HEK293 (cell line): ENCODE results near the gene ZNF273.

ENCODE experiments used
- CTCF ChIA-PET: fragments of 350-600 bp; formaldehyde crosslinking; extraction: SDS; loops from one replicate; lab custom pipeline; 2021; ENCODE audit warnings: antibody characterized with exemption; lab: Yijun Ruan, JAX
- POLR2A ChIA-PET: fragments of 300-600 bp; formaldehyde crosslinking; extraction: SDS; loops from one replicate; lab custom pipeline; 2020; ENCODE audit warnings: antibody characterized with exemption, inconsistent platforms; lab: Yijun Ruan, JAX
- H3K27ac ChIP-seq: fragments of 200-500 bp; sonication (Bioruptor generic); 2 replicates; pipeline ENCODE4 v1.5.1; 2014; ENCODE audit warnings: low read depth, low read length, control low read depth, inconsistent platforms; ENCODE audit errors: extremely low read depth
- H3K36me3 ChIP-seq, 2 experiments: fragments of 200-500 bp in 1 of 2; sonication (Bioruptor generic) in 1 of 2; 1 replicate in 1 of 2; 2 replicates in 1 of 2; pipeline ENCODE4 v1.5.1; 2014 to 2017; ENCODE audit warnings: inconsistent platforms in 2 of 2, low read length in 2 of 2; ENCODE audit not compliant: control insufficient read depth in 2 of 2, insufficient read depth in 1 of 2
- H3K4me1 ChIP-seq: fragments of 200-500 bp; sonication (Bioruptor generic); 2 replicates; pipeline ENCODE4 v1.5.1; 2014; ENCODE audit warnings: mild to moderate bottlenecking, low read length, inconsistent platforms; ENCODE audit not compliant: control insufficient read depth, insufficient read depth
- H3K4me3 ChIP-seq: 2 replicates; pipeline ENCODE4 v1.5.1; 2011; ENCODE audit warnings: low read depth, mild to moderate bottlenecking, control low read depth, low read length, moderate library complexity
- H3K9me3 ChIP-seq: fragments of 200-500 bp; sonication (Bioruptor generic); 2 replicates; pipeline ENCODE4 v1.5.1; 2014; ENCODE audit warnings: low read depth, low read length, inconsistent platforms; ENCODE audit not compliant: control insufficient read depth, insufficient read depth
- OSR2 ChIP-seq: fragments of 450-650 bp; formaldehyde crosslinking; IDR thresholded peaks from 2 replicates; pipeline ENCODE4 v1.5.1; 2016; ENCODE audit warnings: missing biosample characterization, missing genetic modification characterization
- ZFHX2 ChIP-seq: fragments of 450-650 bp; formaldehyde crosslinking; conservative IDR thresholded peaks from 2 replicates; pipeline ENCODE4 v1.5.1; 2016; ENCODE audit warnings: missing biosample characterization, missing genetic modification characterization
- ZFP41 ChIP-seq: fragments of 450-650 bp; formaldehyde crosslinking; IDR thresholded peaks from 2 replicates; pipeline ENCODE4 v1.5.1; 2016; ENCODE audit warnings: missing biosample characterization, missing genetic modification characterization, borderline replicate concordance
- ZNF146 ChIP-seq: fragments of 450-650 bp; formaldehyde crosslinking; IDR thresholded peaks from 2 replicates; pipeline ENCODE4 v1.5.1; 2016; ENCODE audit warnings: missing biosample characterization, missing genetic modification characterization
- ZNF202 ChIP-seq: fragments of 450-650 bp; formaldehyde crosslinking; IDR thresholded peaks from 2 replicates; pipeline ENCODE4 v1.5.1; 2016; ENCODE audit warnings: missing biosample characterization, missing genetic modification characterization, borderline replicate concordance
- ZNF221 ChIP-seq: fragments of 450-650 bp; formaldehyde crosslinking; IDR thresholded peaks from 2 replicates; pipeline ENCODE4 v1.5.1; 2017; ENCODE audit warnings: missing biosample characterization, missing genetic modification characterization, borderline replicate concordance
- ZNF223 ChIP-seq: fragments of 450-650 bp; formaldehyde crosslinking; IDR thresholded peaks from 2 replicates; pipeline ENCODE4 v1.5.1; 2016; ENCODE audit warnings: missing biosample characterization, missing genetic modification characterization
- ZNF23 ChIP-seq: fragments of 450-650 bp; formaldehyde crosslinking; IDR thresholded peaks from 2 replicates; pipeline ENCODE4 v1.5.1; 2016; ENCODE audit warnings: missing biosample characterization, missing genetic modification characterization, borderline replicate concordance
- ZNF354C ChIP-seq: fragments of 450-650 bp; formaldehyde crosslinking; IDR thresholded peaks from 2 replicates; pipeline ENCODE4 v1.5.1; 2016; ENCODE audit warnings: missing biosample characterization, missing genetic modification characterization, low read depth, borderline replicate concordance
- ZNF433 ChIP-seq: fragments of 450-650 bp; formaldehyde crosslinking; IDR thresholded peaks from 2 replicates; pipeline ENCODE4 v1.5.1; 2016; ENCODE audit warnings: missing biosample characterization, missing genetic modification characterization, low read depth
- ZNF510 ChIP-seq: fragments of 450-650 bp; formaldehyde crosslinking; IDR thresholded peaks from 2 replicates; pipeline ENCODE4 v1.5.1; 2018; ENCODE audit warnings: mild to moderate bottlenecking, missing genetic modification characterization, missing biosample characterization; ENCODE audit not compliant: insufficient replicate concordance
- ZNF555 ChIP-seq: fragments of 450-650 bp; formaldehyde crosslinking; conservative IDR thresholded peaks from 2 replicates; pipeline ENCODE4 v1.5.1; 2017; ENCODE audit warnings: missing biosample characterization, mild to moderate bottlenecking, missing genetic modification characterization, inconsistent platforms
- ZNF571 ChIP-seq: fragments of 450-650 bp; formaldehyde crosslinking; IDR thresholded peaks from 2 replicates; pipeline ENCODE4 v1.5.0; 2017; ENCODE audit warnings: missing biosample characterization, missing genetic modification characterization
- ZNF600 ChIP-seq: fragments of 450-650 bp; formaldehyde crosslinking; IDR thresholded peaks from 2 replicates; pipeline ENCODE4 v1.5.1; 2016; ENCODE audit warnings: missing biosample characterization, missing genetic modification characterization
- ZNF624 ChIP-seq: fragments of 450-650 bp; formaldehyde crosslinking; IDR thresholded peaks from 2 replicates; pipeline ENCODE4 v1.5.1; 2017; ENCODE audit warnings: missing biosample characterization, missing genetic modification characterization
- ZNF768 ChIP-seq: fragments of 450-650 bp; formaldehyde crosslinking; IDR thresholded peaks from 2 replicates; pipeline ENCODE4 v1.5.1; 2018; ENCODE audit warnings: missing biosample characterization, mild to moderate bottlenecking, missing genetic modification characterization
- ZNF792 ChIP-seq: fragments of 450-650 bp; formaldehyde crosslinking; IDR thresholded peaks from 2 replicates; pipeline ENCODE4 v1.5.1; 2016; ENCODE audit warnings: missing biosample characterization, missing genetic modification characterization
- ZSCAN16 ChIP-seq: fragments of 450-650 bp; formaldehyde crosslinking; IDR thresholded peaks from 2 replicates; pipeline ENCODE4 v1.5.1; 2016; ENCODE audit warnings: missing biosample characterization, missing genetic modification characterization
- TF ChIP-seq, protein P1 (sequence below): fragments of 450-650 bp; formaldehyde crosslinking; conservative IDR thresholded peaks from 2 replicates; pipeline ENCODE4 v1.5.1; 2016; ENCODE audit warnings: low read depth, missing biosample characterization, missing genetic modification characterization
- TF ChIP-seq, protein P2 (sequence below): fragments of 450-650 bp; formaldehyde crosslinking; IDR thresholded peaks from 2 replicates; pipeline ENCODE4 v1.5.1; 2017; ENCODE audit warnings: missing biosample characterization, missing genetic modification characterization

The ZNF273 gene

DNA sequence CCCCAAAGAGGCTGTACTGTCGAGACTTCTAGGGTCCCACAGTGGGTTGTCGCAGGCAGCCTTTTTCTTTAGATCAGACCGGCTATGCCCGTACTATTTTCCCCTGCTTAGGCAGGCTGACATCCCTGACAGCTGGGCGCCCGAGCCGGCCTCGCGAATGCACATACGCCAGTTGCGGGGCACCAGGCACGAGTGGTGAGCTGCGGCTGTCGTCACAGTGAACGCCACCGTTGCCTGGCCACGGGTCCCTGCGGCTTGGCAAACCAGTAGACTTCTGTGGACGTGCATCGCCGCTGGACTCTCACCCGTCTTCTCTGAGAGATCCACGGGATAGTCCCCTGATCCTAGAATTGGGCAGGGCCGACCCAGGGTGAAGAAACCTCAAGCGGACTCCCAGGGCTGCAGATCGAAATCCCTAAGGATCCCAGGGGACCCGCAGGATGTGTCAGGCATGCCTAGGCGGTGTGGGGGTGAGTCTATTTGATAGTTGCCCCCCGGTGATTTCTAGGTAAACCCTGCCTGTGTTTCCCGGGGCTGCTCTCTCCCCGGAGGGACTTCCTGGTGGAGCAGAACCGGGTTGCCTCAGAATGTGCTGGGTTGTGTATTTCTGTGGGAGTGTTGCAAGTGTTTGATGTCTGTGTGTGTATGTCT lies 33.0 kb upstream of the ZNF273 start (continued):
- TF ChIP-seq ZNF624 (tag by site-specific recombination) (no peak), ZNF600 (tag by site-specific recombination) (no peak)

DNA sequence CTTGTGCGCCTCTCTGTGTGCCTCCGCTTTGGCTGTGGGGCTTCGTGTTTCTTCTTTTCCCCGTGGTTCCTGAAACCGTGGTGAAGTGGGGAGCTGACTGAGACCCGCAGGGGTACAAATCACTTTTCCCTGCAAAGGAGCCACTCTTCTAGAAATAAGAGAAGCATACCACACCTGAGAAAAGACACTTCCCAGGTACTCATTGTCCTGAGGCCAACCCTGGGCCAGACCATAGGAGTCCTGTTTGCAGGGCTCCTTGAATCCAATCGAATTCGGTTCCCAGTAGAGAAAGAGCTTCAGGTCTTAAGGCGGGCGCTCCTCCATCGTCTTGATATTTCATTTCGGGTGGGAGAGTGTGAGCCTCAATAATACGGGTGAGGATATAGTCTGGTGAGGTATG lies 32.4 kb upstream of the ZNF273 start:
- ChIA-PET CTCF (no interaction called here), POLR2A (no interaction called here)
- TF ChIP-seq ZNF624 (tag by site-specific recombination) (no peak), ZNF354C (tag by site-specific recombination) (no peak), ZNF221 (no peak), ZNF792 (tag by site-specific recombination) (no peak)
- TF ChIP-seq, protein P1, sequence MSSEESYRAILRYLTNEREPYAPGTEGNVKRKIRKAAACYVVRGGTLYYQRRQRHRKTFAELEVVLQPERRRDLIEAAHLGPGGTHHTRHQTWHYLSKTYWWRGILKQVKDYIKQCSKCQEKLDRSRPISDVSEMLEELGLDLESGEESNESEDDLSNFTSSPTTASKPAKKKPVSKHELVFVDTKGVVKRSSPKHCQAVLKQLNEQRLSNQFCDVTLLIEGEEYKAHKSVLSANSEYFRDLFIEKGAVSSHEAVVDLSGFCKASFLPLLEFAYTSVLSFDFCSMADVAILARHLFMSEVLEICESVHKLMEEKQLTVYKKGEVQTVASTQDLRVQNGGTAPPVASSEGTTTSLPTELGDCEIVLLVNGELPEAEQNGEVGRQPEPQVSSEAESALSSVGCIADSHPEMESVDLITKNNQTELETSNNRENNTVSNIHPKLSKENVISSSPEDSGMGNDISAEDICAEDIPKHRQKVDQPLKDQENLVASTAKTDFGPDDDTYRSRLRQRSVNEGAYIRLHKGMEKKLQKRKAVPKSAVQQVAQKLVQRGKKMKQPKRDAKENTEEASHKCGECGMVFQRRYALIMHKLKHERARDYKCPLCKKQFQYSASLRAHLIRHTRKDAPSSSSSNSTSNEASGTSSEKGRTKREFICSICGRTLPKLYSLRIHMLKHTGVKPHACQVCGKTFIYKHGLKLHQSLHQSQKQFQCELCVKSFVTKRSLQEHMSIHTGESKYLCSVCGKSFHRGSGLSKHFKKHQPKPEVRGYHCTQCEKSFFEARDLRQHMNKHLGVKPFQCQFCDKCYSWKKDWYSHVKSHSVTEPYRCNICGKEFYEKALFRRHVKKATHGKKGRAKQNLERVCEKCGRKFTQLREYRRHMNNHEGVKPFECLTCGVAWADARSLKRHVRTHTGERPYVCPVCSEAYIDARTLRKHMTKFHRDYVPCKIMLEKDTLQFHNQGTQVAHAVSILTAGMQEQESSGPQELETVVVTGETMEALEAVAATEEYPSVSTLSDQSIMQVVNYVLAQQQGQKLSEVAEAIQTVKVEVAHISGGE (tag by site-specific recombination): no peak
- H3K4me1 ChIP-seq: no peaks in the 10 kb centered on the region
- no peaks in the 10 kb centered on the region for H3K9me3 ChIP-seq
- no peaks in the 10 kb centered on the region for H3K36me3 ChIP-seq
- no peak overlapping the region for H3K4me3 ChIP-seq
- H3K27ac ChIP-seq: no peak overlapping the region

DNA sequence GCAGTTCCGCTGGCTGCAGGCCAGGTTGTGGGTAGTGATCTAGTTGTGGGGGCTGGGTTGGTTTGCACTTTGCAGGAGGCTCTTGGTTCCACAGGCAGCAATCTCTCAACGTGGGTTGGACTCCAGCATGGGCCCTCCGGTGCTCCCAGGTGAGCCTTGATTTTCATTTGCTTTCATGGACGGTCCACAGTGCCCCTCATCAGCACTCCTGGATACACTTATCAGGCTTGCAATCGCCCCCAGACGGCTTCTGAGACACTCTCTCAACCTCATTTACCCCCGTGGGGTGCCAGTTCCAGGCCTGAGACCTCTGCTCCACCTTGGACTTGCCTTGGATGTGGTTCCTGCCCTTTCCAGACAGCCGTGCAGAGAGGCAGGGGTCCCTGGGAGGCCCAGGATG lies 31.3 kb upstream of the ZNF273 start:
- no peaks in the 10 kb centered on the region for H3K9me3 ChIP-seq
- H3K4me1 ChIP-seq: no peaks in the 10 kb centered on the region
- TF ChIP-seq ZNF202 (tag by site-specific recombination): no peak
- TF ChIP-seq, protein P1 (tag by site-specific recombination): no peak
- TF ChIP-seq OSR2 (tag by site-specific recombination): no peak
- TF ChIP-seq ZNF510 (tag by site-specific recombination): no peak
- no peak for TF ChIP-seq ZSCAN16
- TF ChIP-seq, all 188 proteins: peak for 0
- no peak overlapping the region for H3K4me3 ChIP-seq
- ChIA-PET CTCF (no interaction called here), POLR2A (no interaction called here)
- no peaks in the 10 kb centered on the region for H3K36me3 ChIP-seq
- no peak overlapping the region for H3K27ac ChIP-seq

DNA sequence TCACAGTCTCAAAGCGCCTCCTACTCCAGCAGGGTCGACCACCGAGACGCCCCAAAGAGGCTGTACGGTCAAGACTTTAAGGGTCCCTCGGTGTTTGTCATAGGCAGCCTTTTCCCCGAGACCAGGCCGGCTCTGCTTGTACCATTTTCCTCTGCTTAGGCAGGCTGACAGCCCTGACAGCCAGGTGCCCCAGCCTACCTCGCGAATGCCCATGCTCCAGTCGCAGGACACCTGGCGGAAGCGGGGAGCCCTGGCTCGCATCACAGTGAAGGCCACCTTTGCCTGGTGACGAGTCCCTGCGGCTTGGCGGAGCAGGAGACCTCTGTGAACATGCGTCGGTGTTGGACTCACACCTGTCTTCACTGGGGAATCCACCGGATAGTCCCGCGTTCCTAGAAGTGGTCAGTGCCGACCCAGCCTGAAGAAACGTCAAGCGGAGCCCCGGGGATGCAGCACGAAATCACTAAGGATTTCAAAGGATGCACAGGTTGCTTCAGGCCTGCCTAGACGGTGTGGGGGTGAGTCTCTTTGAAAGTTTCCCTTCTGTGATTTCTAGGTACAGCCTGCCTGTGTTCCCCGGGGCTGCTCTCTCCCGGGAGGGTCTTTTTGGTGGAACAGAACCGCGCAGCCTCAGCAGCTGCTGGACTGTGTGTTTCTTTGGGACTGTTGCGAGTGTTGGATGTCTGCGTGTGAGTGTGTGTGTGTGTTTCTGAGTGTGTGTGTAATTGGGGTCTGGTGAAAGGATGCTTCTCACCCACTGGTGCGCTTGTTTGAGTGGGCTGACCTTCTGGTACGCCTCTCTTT lies 30.5 kb upstream of the ZNF273 start:
- H3K9me3 ChIP-seq: no peaks in the 10 kb centered on the region
- H3K36me3 ChIP-seq: no peaks in the 10 kb centered on the region
- H3K4me1 ChIP-seq: no peaks in the 10 kb centered on the region
- H3K27ac ChIP-seq: no peak overlapping the region
- ChIA-PET CTCF (no interaction called here), POLR2A (no interaction called here)
- no peak overlapping the region for H3K4me3 ChIP-seq
- TF ChIP-seq ZNF768 (tag by site-specific recombination) (no peak), ZNF571 (no peak), ZFHX2 (tag by site-specific recombination) (no peak), ZNF555 (tag by site-specific recombination) (no peak), ZNF433 (tag by site-specific recombination) (no peak), ZNF624 (tag by site-specific recombination) (no peak), ZFP41 (tag by site-specific recombination) (no peak), ZNF23 (tag by site-specific recombination) (no peak), ZNF223 (tag by site-specific recombination) (no peak), ZNF146 (tag by site-specific recombination) (no peak)
- TF ChIP-seq, protein P2, sequence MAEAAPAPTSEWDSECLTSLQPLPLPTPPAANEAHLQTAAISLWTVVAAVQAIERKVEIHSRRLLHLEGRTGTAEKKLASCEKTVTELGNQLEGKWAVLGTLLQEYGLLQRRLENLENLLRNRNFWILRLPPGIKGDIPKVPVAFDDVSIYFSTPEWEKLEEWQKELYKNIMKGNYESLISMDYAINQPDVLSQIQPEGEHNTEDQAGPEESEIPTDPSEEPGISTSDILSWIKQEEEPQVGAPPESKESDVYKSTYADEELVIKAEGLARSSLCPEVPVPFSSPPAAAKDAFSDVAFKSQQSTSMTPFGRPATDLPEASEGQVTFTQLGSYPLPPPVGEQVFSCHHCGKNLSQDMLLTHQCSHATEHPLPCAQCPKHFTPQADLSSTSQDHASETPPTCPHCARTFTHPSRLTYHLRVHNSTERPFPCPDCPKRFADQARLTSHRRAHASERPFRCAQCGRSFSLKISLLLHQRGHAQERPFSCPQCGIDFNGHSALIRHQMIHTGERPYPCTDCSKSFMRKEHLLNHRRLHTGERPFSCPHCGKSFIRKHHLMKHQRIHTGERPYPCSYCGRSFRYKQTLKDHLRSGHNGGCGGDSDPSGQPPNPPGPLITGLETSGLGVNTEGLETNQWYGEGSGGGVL (tag by site-specific recombination): no peak
